ENCODE measurements around the gene TTC13. TPM values are rescaled to one million over a fixed set of nuclear protein-coding genes. Genes with fewer than 3 reads are reported as not detected.

Gene TTC13
- total and polyA plus RNA-seq, 2 experiments from 2014 or later: 13.0 to 14.9 TPM

DNA sequence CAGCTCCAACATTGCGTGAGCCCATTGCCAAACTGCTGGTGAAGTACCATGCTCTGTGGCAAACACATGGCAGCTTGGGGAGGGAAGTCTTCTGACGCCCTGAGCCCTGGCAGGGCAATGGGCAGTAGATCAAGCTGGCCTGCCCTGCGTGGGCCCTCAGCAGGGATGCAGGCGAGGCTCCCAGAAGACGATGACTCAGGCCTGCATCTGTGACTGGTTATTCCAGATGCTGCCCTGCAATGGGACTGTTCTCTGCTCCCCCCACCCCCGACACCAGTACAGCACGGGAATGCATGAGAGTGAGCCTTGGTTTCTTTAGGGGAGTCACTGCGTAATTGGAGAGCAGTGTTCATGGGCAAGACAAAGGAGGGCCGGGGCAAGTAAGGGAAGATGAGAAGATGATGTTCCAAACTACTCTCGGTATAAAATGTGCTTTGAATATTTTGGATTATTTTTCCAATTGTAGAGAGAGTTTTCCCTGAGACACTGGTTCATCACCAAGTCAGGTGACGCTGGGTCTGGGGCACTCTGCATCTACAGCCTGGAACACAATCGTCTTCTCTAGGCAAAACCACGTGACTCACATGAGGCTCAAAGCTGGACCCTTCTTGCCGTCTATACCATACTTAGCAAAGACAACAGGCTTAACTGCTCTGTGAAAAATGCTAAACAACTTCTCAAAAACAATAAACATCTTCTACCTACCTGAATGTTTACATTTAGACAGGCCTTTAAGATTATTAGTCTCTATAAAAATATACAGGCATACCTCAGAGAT lies 101.3 kb downstream of the TTC13 start:
- Histone ChIP-seq H3K36me3 (replicated peaks; ENCODE audit: insufficient read depth, low read depth) (no peaks in the 10 kb centered on the region), H3K27me3 (no peaks in the 10 kb centered on the region)

DNA sequence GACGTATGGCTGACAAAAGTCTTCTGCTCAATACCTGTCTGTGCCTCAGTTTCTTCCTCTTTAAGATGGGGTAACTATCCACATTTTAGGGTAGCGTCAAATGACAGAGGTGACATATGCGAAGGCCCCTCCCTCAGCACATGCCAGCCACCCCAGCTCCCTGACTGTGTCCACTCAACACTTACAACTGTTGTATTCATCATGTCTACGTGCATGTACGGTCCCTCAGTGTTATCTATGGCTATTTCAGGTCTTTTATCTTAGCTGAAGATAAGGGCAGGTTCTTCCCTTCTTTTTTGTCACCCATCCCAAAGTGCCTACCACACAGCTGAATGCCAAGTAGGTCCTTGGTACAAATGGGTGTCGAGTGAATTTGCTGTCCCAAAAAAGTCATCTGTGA lies 102.0 kb downstream of the TTC13 start:
- Histone ChIP-seq H4K20me1 (ENCODE audit: insufficient read depth, poor library complexity, severe bottlenecking) (no peaks in the 10 kb centered on the region), H2AFZ (no peak overlapping the region), H3K4me1 (ENCODE audit: insufficient read depth) (no peaks in the 10 kb centered on the region), H3K79me2 (no peaks in the 10 kb centered on the region), H3K4me3 (no peak overlapping the region), H3K27me3 (no peaks in the 10 kb centered on the region), H3K27ac (no peak overlapping the region), H3K9me3 (ENCODE audit: low read depth) (no peaks in the 10 kb centered on the region), H3K9me2 (replicated peaks; ENCODE audit: insufficient read depth) (no peaks in the 10 kb centered on the region), H3K36me3 (replicated peaks; ENCODE audit: insufficient read depth, low read depth) (no peaks in the 10 kb centered on the region), H3K4me2 (no peak overlapping the region)
- WGBS (ENCODE audit: low lambda C conversion rate, missing lambda C conversion rate): 81% methylated on average over 6 of the region's 6 CpGs
- DNase-seq (ENCODE audit: low spot score): no peak
- TF ChIP-seq, protein P1, sequence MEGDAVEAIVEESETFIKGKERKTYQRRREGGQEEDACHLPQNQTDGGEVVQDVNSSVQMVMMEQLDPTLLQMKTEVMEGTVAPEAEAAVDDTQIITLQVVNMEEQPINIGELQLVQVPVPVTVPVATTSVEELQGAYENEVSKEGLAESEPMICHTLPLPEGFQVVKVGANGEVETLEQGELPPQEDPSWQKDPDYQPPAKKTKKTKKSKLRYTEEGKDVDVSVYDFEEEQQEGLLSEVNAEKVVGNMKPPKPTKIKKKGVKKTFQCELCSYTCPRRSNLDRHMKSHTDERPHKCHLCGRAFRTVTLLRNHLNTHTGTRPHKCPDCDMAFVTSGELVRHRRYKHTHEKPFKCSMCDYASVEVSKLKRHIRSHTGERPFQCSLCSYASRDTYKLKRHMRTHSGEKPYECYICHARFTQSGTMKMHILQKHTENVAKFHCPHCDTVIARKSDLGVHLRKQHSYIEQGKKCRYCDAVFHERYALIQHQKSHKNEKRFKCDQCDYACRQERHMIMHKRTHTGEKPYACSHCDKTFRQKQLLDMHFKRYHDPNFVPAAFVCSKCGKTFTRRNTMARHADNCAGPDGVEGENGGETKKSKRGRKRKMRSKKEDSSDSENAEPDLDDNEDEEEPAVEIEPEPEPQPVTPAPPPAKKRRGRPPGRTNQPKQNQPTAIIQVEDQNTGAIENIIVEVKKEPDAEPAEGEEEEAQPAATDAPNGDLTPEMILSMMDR (IDR thresholded peaks at IDR 0.05; ENCODE audit: poor library complexity): no peak
- TF ChIP-seq EZH2phosphoT487 (IDR thresholded peaks at IDR 0.05; ENCODE audit: low read depth, severe bottlenecking, unreplicated experiment) (no peak), EZH2 (IDR thresholded peaks at IDR 0.05; ENCODE audit: borderline replicate concordance) (no peak)

More for the DNA sequence above, 101.3 kb downstream of the TTC13 start:
- TF ChIP-seq EZH2 (IDR thresholded peaks at IDR 0.05; ENCODE audit: borderline replicate concordance) (no peak), EZH2phosphoT487 (IDR thresholded peaks at IDR 0.05; ENCODE audit: low read depth, severe bottlenecking, unreplicated experiment) (no peak)
- TF ChIP-seq, protein P1 (IDR thresholded peaks at IDR 0.05; ENCODE audit: poor library complexity): no peak
- WGBS (ENCODE audit: low lambda C conversion rate, missing lambda C conversion rate): 75% methylated on average over 14 of the region's 14 CpGs
- H3K4me2 ChIP-seq: no peak overlapping the region
- H4K20me1 ChIP-seq (ENCODE audit: insufficient read depth, poor library complexity, severe bottlenecking): no peaks in the 10 kb centered on the region
- no peak for DNase-seq (ENCODE audit: low spot score)
- no peak overlapping the region for H2AFZ ChIP-seq
- H3K4me1 ChIP-seq (ENCODE audit: insufficient read depth): no peaks in the 10 kb centered on the region
- H3K79me2 ChIP-seq: no peaks in the 10 kb centered on the region
- H3K4me3 ChIP-seq: no peak overlapping the region
- H3K27ac ChIP-seq: no peak overlapping the region
- H3K9me2 ChIP-seq (replicated peaks; ENCODE audit: insufficient read depth): no peaks in the 10 kb centered on the region
- no peaks in the 10 kb centered on the region for H3K9me3 ChIP-seq (ENCODE audit: low read depth)

DNA sequence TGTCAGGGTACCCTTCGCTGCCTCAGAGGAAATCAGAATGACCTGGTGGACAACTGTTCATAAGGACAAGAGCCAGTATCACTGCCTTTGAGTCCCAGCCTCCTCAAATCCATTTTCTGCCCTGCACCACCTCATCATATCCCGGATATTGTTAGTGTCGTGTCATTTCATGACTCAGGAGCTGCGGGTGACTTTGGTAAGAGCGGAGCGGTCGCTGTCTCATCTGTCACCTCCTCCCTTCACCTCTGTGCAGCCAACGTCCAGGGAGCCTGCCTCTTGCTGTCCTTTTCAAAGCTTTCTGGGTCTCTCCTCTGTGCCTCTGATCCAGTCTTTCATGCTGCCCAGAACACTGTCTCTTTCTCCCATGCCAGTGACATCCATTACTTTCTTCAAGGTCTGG lies 103.3 kb downstream of the TTC13 start:
- Histone ChIP-seq H3K27ac (no peak overlapping the region), H3K4me1 (ENCODE audit: insufficient read depth) (no peaks in the 10 kb centered on the region), H3K4me2 (no peak overlapping the region), H3K4me3 (no peak overlapping the region), H2AFZ (no peak overlapping the region), H3K79me2 (no peaks in the 10 kb centered on the region), H3K9me3 (ENCODE audit: low read depth) (no peaks in the 10 kb centered on the region), H3K36me3 (replicated peaks; ENCODE audit: insufficient read depth, low read depth) (no peaks in the 10 kb centered on the region), H3K9me2 (replicated peaks; ENCODE audit: insufficient read depth) (no peaks in the 10 kb centered on the region), H3K27me3 (no peaks in the 10 kb centered on the region), H4K20me1 (ENCODE audit: insufficient read depth, poor library complexity, severe bottlenecking) (no peaks in the 10 kb centered on the region)
- TF ChIP-seq, protein P1 (IDR thresholded peaks at IDR 0.05; ENCODE audit: poor library complexity): no peak
- TF ChIP-seq EZH2phosphoT487 (IDR thresholded peaks at IDR 0.05; ENCODE audit: low read depth, severe bottlenecking, unreplicated experiment): no peak
- TF ChIP-seq EZH2 (IDR thresholded peaks at IDR 0.05; ENCODE audit: borderline replicate concordance): no peak
- DNase-seq (ENCODE audit: low spot score): no peak
- 95% methylated on average over 8 of the region's 8 CpGs for WGBS (ENCODE audit: low lambda C conversion rate, missing lambda C conversion rate)
